Measurements from ENCODE around the gene OFD1.

Gene OFD1

DNA sequence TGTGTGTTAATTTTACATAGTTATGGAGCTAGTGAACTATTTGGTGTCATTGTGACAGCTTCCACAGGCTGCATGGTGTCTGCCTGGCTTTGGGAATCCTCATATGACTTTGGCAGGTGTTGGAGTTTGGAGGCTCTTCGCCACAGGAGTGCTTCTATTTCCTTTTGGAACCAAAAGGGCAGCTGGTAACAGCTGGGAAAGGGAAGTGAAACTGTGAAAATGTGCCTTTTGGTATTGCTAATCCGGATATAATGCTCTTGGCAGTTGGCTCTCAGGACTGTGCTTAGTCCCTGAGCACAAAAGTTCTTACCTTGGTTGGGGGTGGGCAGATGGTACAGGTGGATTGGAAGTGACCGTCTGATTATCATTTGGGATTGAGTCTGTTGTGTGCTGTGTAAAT, 18.1 kb downstream of the OFD1 start:
- H3K27me3 ChIP-seq (ENCODE audit: low read depth, low read length): no peaks in the 10 kb centered on the region
- no peaks in the 10 kb centered on the region for H3K79me2 ChIP-seq (ENCODE audit: low read length)
- peak overlapping the region; percentile 93 for H3K27ac ChIP-seq (ENCODE audit: low read length)
- H2AFZ ChIP-seq (ENCODE audit: low read depth, low read length): no peak overlapping the region
- H3K36me3 ChIP-seq (replicated peaks; ENCODE audit: low read depth, low read length): peaks cover 25% of the 10 kb centered on the region
- H3K9ac ChIP-seq (ENCODE audit: low read length): peak overlapping the region; percentile 49; the same call in 1 of the 2 replicates
- no peaks in the 10 kb centered on the region for H3K9me3 ChIP-seq (ENCODE audit: insufficient read depth, low read length)
- peak overlapping the region; percentile 42; the same call in 1 of the 2 replicates for H3K4me3 ChIP-seq (ENCODE audit: low read length)
- peaks cover 63% of the 10 kb centered on the region for H3K4me1 ChIP-seq (ENCODE audit: low read length)
- H4K20me1 ChIP-seq (ENCODE audit: insufficient read depth, low read length): no peaks in the 10 kb centered on the region
- H3K4me2 ChIP-seq (ENCODE audit: low read length): peak overlapping the region; percentile 66
- no peak for TF ChIP-seq EZH2phosphoT487 (IDR thresholded peaks at IDR 0.05; ENCODE audit: low read depth)
- TF ChIP-seq, protein P1, sequence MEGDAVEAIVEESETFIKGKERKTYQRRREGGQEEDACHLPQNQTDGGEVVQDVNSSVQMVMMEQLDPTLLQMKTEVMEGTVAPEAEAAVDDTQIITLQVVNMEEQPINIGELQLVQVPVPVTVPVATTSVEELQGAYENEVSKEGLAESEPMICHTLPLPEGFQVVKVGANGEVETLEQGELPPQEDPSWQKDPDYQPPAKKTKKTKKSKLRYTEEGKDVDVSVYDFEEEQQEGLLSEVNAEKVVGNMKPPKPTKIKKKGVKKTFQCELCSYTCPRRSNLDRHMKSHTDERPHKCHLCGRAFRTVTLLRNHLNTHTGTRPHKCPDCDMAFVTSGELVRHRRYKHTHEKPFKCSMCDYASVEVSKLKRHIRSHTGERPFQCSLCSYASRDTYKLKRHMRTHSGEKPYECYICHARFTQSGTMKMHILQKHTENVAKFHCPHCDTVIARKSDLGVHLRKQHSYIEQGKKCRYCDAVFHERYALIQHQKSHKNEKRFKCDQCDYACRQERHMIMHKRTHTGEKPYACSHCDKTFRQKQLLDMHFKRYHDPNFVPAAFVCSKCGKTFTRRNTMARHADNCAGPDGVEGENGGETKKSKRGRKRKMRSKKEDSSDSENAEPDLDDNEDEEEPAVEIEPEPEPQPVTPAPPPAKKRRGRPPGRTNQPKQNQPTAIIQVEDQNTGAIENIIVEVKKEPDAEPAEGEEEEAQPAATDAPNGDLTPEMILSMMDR (IDR thresholded peaks at IDR 0.05; ENCODE audit: low read depth, low read length): no peak

DNA sequence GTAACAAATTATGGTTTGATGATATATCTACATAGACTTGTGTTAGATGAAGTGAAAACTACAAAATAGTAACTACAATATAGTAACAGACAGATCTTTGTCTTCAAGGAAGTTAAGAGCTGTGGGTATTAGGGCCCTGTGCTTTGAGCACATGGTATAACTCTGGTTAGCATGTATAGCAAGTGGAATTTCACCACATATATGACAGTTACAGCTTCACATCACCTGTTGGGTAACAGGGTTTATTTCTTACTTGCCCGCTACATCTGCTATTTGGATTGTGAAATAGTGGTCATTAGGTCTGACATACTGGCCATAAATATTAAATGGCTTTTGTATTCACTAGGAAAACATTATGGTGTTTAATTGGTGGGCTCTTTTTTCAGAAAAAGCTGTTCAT, 20.2 kb downstream of the OFD1 start:
- Histone ChIP-seq H3K9me3 (ENCODE audit: insufficient read depth, low read length) (no peaks in the 10 kb centered on the region), H3K27me3 (ENCODE audit: low read depth, low read length) (no peaks in the 10 kb centered on the region), H3K4me1 (ENCODE audit: low read length) (peaks cover 83% of the 10 kb centered on the region), H3K27ac (ENCODE audit: low read length) (peak overlapping the region; percentile 29; the same call in 1 of the 2 replicates), H3K79me2 (ENCODE audit: low read length) (no peaks in the 10 kb centered on the region), H2AFZ (ENCODE audit: low read depth, low read length) (no peak overlapping the region), H3K4me3 (ENCODE audit: low read length) (no peak overlapping the region), H3K36me3 (replicated peaks; ENCODE audit: low read depth, low read length) (peaks cover 26% of the 10 kb centered on the region), H3K4me2 (ENCODE audit: low read length) (peak overlapping the region; percentile 11; the same call in 1 of the 2 replicates), H4K20me1 (ENCODE audit: insufficient read depth, low read length) (no peaks in the 10 kb centered on the region), H3K9ac (ENCODE audit: low read length) (no peak overlapping the region)
- no peak for TF ChIP-seq EZH2phosphoT487 (IDR thresholded peaks at IDR 0.05; ENCODE audit: low read depth)
- TF ChIP-seq, protein P1 (IDR thresholded peaks at IDR 0.05; ENCODE audit: low read depth, low read length): no peak

DNA sequence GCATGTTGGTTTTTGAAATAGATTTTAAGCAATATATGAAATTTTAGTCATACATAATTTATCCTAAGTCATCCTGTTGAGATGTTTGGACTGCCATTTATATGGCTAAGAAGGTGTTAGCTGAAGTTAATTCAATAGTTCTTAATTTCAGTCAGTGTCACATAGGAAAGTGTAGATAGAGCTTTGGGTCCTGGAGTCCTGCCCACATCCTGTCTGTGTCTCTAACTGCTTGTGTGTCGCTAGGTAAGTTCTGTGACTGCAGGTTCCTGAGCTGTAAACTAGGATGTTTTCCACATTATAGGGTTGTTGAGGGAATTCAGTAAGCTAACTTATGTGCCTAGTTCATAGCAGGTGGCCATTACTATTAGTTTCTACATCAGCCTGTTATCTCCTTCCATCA, 20.7 kb downstream of the OFD1 start:
- Histone ChIP-seq H3K4me2 (ENCODE audit: low read length) (peak overlapping the region; percentile 11; the same call in 1 of the 2 replicates), H3K27ac (ENCODE audit: low read length) (peak overlapping the region; percentile 29), H3K4me1 (ENCODE audit: low read length) (peaks cover 83% of the 10 kb centered on the region), H2AFZ (ENCODE audit: low read depth, low read length) (no peak overlapping the region), H3K27me3 (ENCODE audit: low read depth, low read length) (no peaks in the 10 kb centered on the region), H3K4me3 (ENCODE audit: low read length) (no peak overlapping the region), H4K20me1 (ENCODE audit: insufficient read depth, low read length) (no peaks in the 10 kb centered on the region), H3K9ac (ENCODE audit: low read length) (no peak overlapping the region), H3K79me2 (ENCODE audit: low read length) (no peaks in the 10 kb centered on the region), H3K9me3 (ENCODE audit: insufficient read depth, low read length) (no peaks in the 10 kb centered on the region), H3K36me3 (replicated peaks; ENCODE audit: low read depth, low read length) (peaks cover 28% of the 10 kb centered on the region)
- TF ChIP-seq EZH2phosphoT487 (IDR thresholded peaks at IDR 0.05; ENCODE audit: low read depth): no peak
- TF ChIP-seq, protein P1 (IDR thresholded peaks at IDR 0.05; ENCODE audit: low read depth, low read length): no peak

DNA sequence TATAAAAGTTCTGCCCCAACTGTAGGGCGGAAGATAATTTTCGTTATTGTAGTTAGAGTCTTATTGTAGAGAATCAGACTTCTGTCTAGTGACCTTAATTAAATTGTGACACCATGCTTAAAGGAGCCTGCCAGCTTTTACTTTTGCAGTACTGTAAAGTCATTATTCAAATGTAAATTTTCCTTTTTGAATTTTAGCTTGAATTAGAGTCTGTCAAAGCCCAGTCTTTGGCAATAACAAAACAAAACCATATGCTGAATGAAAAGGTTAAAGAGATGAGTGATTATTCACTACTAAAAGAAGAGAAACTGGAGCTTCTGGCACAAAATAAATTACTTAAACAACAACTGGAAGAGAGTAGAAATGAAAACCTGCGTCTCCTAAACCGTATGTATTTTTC, 21.8 kb downstream of the OFD1 start:
- H3K27me3 ChIP-seq (ENCODE audit: low read depth, low read length): no peaks in the 10 kb centered on the region
- TF ChIP-seq EZH2phosphoT487 (IDR thresholded peaks at IDR 0.05; ENCODE audit: low read depth): no peak
- TF ChIP-seq, protein P1 (IDR thresholded peaks at IDR 0.05; ENCODE audit: low read depth, low read length): no peak
- no peak overlapping the region for H3K27ac ChIP-seq (ENCODE audit: low read length)
- H3K4me2 ChIP-seq (ENCODE audit: low read length): no peak overlapping the region
- H3K9me3 ChIP-seq (ENCODE audit: insufficient read depth, low read length): no peaks in the 10 kb centered on the region
- no peaks in the 10 kb centered on the region for H4K20me1 ChIP-seq (ENCODE audit: insufficient read depth, low read length)
- peaks cover 39% of the 10 kb centered on the region for H3K36me3 ChIP-seq (replicated peaks; ENCODE audit: low read depth, low read length)
- H3K79me2 ChIP-seq (ENCODE audit: low read length): peaks cover 6% of the 10 kb centered on the region; the same call in 1 of the 2 replicates
- H3K4me3 ChIP-seq (ENCODE audit: low read length): no peak overlapping the region
- peaks cover 83% of the 10 kb centered on the region for H3K4me1 ChIP-seq (ENCODE audit: low read length)
- no peak overlapping the region for H2AFZ ChIP-seq (ENCODE audit: low read depth, low read length)
- no peak overlapping the region for H3K9ac ChIP-seq (ENCODE audit: low read length)
